B cell (primary cell): ENCODE data around the gene ST8SIA1. TPM values are rescaled to one million over a fixed set of nuclear protein-coding genes. Genes with fewer than 3 reads are reported as not detected.

ENCODE experiments used
- ATAC-seq: fragments of 200-7000 bp; cut with Tn5 transposase; one replicate; pipeline ENCODE4 v1.10.0; 2021; ENCODE audit warnings: low read depth, mild to moderate bottlenecking, moderate number of reproducible peaks, moderate library complexity
- CTCF ChIA-PET: fragments of 350-600 bp; sonication (Branson Sonifier 250); formaldehyde crosslinking; loops from one replicate; lab custom pipeline; 2021; ENCODE audit warnings: antibody characterized with exemption, inconsistent platforms; lab: Charles Lee
- POLR2A ChIA-PET: fragments of 350-600 bp; sonication (Branson Sonifier 250); formaldehyde crosslinking; loops from one replicate; lab custom pipeline; 2021; ENCODE audit warnings: antibody characterized with exemption; lab: Charles Lee
- DNase-seq: peaks from one replicate; pipeline ENCODE4 v3.0.0; 2013
- H2AFZ ChIP-seq: 2 replicates; pipeline ENCODE4 v1.6.1; 2012; ENCODE audit warnings: mild to moderate bottlenecking, low read depth, low read length; ENCODE audit not compliant: insufficient read depth, poor library complexity, severe bottlenecking
- H3K27ac ChIP-seq, 2 donors: 1 replicate in 1 of 2; 2 replicates in 1 of 2; pipeline ENCODE4 v1.5.1; 2012 to 2013; ENCODE audit warnings: low read length in 2 of 2, mild to moderate bottlenecking in 2 of 2, moderate library complexity in 1 of 2
- H3K27me3 ChIP-seq, 4 experiments: fragments of 200-600 bp in 1 of 4; sonication (generic) in 1 of 4; replicated peaks in 1 of 4; 1 replicate in 2 of 4; 2 replicates in 2 of 4; pipeline versions ENCODE4 v1.6.1 to v1.7.0; 2013 to 2016; ENCODE audit warnings: low read length in 3 of 4, mild to moderate bottlenecking in 2 of 4, mixed read lengths in 1 of 4, moderate library complexity in 1 of 4; ENCODE audit not compliant: insufficient read depth in 4 of 4, control insufficient read depth in 3 of 4; ENCODE audit errors: control extremely low read depth in 1 of 4
- H3K36me3 ChIP-seq, 2 experiments: replicated peaks in 1 of 2; 1 replicate in 1 of 2; 2 replicates in 1 of 2; pipeline versions ENCODE4 v1.6.1 to v1.7.1; 2013; ENCODE audit warnings: low read length in 1 of 2; ENCODE audit not compliant: insufficient read depth in 2 of 2, control insufficient read depth in 1 of 2; ENCODE audit errors: control extremely low read depth in 1 of 2, extremely low read depth in 1 of 2
- H3K4me1 ChIP-seq, 2 donors: fragments of 200-600 bp in 1 of 2; sonication (generic) in 1 of 2; 1 replicate in 1 of 2; 2 replicates in 1 of 2; pipeline versions ENCODE4 v1.5.1 to v1.6.1; 2013 to 2017; ENCODE audit warnings: low read length in 2 of 2; ENCODE audit not compliant: control insufficient read depth in 2 of 2, insufficient read depth in 2 of 2
- H3K4me2 ChIP-seq: replicated peaks from 2 replicates; pipeline ENCODE3; 2012; ENCODE audit warnings: mild to moderate bottlenecking, low read depth, low read length; ENCODE audit not compliant: poor library complexity, severe bottlenecking
- H3K4me3 ChIP-seq, 5 experiments: fragments of 200-600 bp in 1 of 5; sonication (generic) in 1 of 5; 1 replicate in 3 of 5; 2 replicates in 2 of 5; pipeline versions ENCODE4 v1.5.1 to v1.7.0; 2011 to 2016; ENCODE audit warnings: low read length in 4 of 5, mild to moderate bottlenecking in 4 of 5, low read depth in 2 of 5, control low read depth in 1 of 5, moderate library complexity in 1 of 5; ENCODE audit not compliant: insufficient read depth in 1 of 5; ENCODE audit errors: control extremely low read depth in 1 of 5, extremely low read depth in 1 of 5
- H3K79me2 ChIP-seq: fragments of 200-600 bp; sonication (generic); one replicate; pipeline ENCODE4 v1.6.0; 2016; ENCODE audit warnings: low read length; ENCODE audit not compliant: control insufficient read depth, insufficient read depth
- H3K9ac ChIP-seq: fragments of 200-600 bp; sonication (generic); 2 replicates; pipeline ENCODE4 v1.6.1; 2017; ENCODE audit warnings: mild to moderate bottlenecking, low read length, moderate library complexity
- H3K9me3 ChIP-seq, 3 donors: one replicate each; pipeline versions ENCODE4 v1.6.1 to v1.7.1; 2013; ENCODE audit warnings: low read length in 2 of 3; ENCODE audit not compliant: control insufficient read depth in 2 of 3, insufficient read depth in 1 of 3; ENCODE audit errors: control extremely low read depth in 1 of 3
- H4K20me1 ChIP-seq: 2 replicates; pipeline ENCODE4 v1.6.0; 2012; ENCODE audit warnings: mild to moderate bottlenecking, low read length; ENCODE audit not compliant: insufficient read depth, control insufficient read depth, poor library complexity, severe bottlenecking
- H3K27ac Mint-ChIP-seq: one replicate; pipeline ENCODE4 v1.8.0; 2021; ENCODE audit warnings: mixed read lengths
- H3K27me3 Mint-ChIP-seq: one replicate; pipeline ENCODE4 v1.8.0; 2021; ENCODE audit warnings: mixed read lengths
- H3K4me1 Mint-ChIP-seq: one replicate; pipeline ENCODE4 v1.8.0; 2021; ENCODE audit warnings: mixed read lengths
- H3K4me3 Mint-ChIP-seq: one replicate; pipeline ENCODE4 v1.8.0; 2021; ENCODE audit warnings: mixed read lengths
- H3K9me3 Mint-ChIP-seq: one replicate; pipeline ENCODE4 v1.8.0; 2022; ENCODE audit warnings: mixed read lengths; ENCODE audit not compliant: insufficient read depth
- CTCF ChIP-seq: fragments of 200-600 bp; IDR thresholded peaks from one replicate; pipeline ENCODE4 v1.8.0; 2022; ENCODE audit warnings: antibody characterized with exemption, mild to moderate bottlenecking
- EZH2 ChIP-seq: IDR thresholded peaks from 2 replicates; pipeline ENCODE4 v1.6.1; 2012; ENCODE audit warnings: borderline replicate concordance, low read depth, mild to moderate bottlenecking, moderate library complexity, low read length; ENCODE audit not compliant: insufficient read depth, poor library complexity, severe bottlenecking
- WGBS: methylation state at CpG from one replicate; pipeline ENCODE4 v1.1.5; 2013; ENCODE audit warnings: missing lambda C conversion rate; ENCODE audit not compliant: insufficient coverage; 5-methylcytosine and 5-hydroxymethylcytosine counted together
- intact Hi-C: fragments of 100-400 bp; cut with micrococcal nuclease; formaldehyde crosslinking; loops from one replicate; pipeline ENCODE4 v1.10.0; 2022
- polyA plus RNA-seq: library from polyadenylated mRNA; depleted of rRNA; stranded (reverse); fragments of >200 nt; gene quantifications from 2 replicates; pipeline ENCODE4 v1.2.3, GENCODE V29; 2012
- total RNA-seq, 2 donors: library from RNA; stranded (reverse); fragments of 120-200 nt in 1 of 2; gene quantifications; 1 replicate in 1 of 2; 2 replicates in 1 of 2; pipeline versions ENCODE4 v1.2.3 to v1.2.4, GENCODE V29; 2013 to 2022

The ST8SIA1 gene
- total and polyA plus RNA-seq, 2 donors (not counting 1 experiment from before 2014, with no cell fraction given): 0.02 to 0.04 TPM

GRCh38 chr12:22255097-22255496 is 79.4 kb downstream of the ST8SIA1 start:
- Mint-ChIP-seq H3K27ac (no peak overlapping the region), H3K27me3 (peaks cover 4% of the 10 kb centered on the region), H3K4me1 (no peaks in the 10 kb centered on the region), H3K4me3 (no peak overlapping the region), H3K9me3 (no peaks in the 10 kb centered on the region)
- WGBS: 95% methylated on average over 4 of the region's 11 CpGs
- intact Hi-C loops: no loop called here
- TF ChIP-seq CTCF: no peak
- TF ChIP-seq EZH2: no peak
- no peak for ATAC-seq
- Histone ChIP-seq H3K27ac (no peak overlapping the region), H3K27me3 (peaks cover 0 to 3% (median 1%) of the 10 kb centered on the region in 4 experiments), H3K4me1 (no peaks in the 10 kb centered on the region), H3K4me2 (no peak overlapping the region), H3K36me3 (no peaks in the 10 kb centered on the region), H3K4me3 (no peak overlapping the region), H3K9me3 (no peaks in the 10 kb centered on the region), H3K79me2 (no peaks in the 10 kb centered on the region), H4K20me1 (no peaks in the 10 kb centered on the region), H3K9ac (no peak overlapping the region), H2AFZ (no peak overlapping the region)
- POLR2A ChIA-PET: no interaction called here
- DNase-seq: no peak
- CTCF ChIA-PET: no interaction called here

GRCh38 chr12:22254478-22254877 is 80.0 kb downstream of the ST8SIA1 start:
- no peaks in the 10 kb centered on the region for H4K20me1 ChIP-seq
- Mint-ChIP-seq H3K4me1 (no peaks in the 10 kb centered on the region), H3K27me3 (peaks cover 4% of the 10 kb centered on the region), H3K9me3 (no peaks in the 10 kb centered on the region), H3K27ac (no peak overlapping the region), H3K4me3 (no peak overlapping the region)
- TF ChIP-seq CTCF: no peak
- TF ChIP-seq EZH2: no peak
- H3K9ac ChIP-seq: no peak overlapping the region
- no peaks in the 10 kb centered on the region for H3K79me2 ChIP-seq
- H3K4me2 ChIP-seq: no peak overlapping the region
- 78% methylated on average over 2 of the region's 7 CpGs for WGBS
- no peak overlapping the region for H2AFZ ChIP-seq
- DNase-seq: no peak
- H3K9me3 ChIP-seq: no peaks in the 10 kb centered on the region
- no peak overlapping the region for H3K4me3 ChIP-seq
- H3K27ac ChIP-seq: no peak overlapping the region
- CTCF ChIA-PET: no interaction called here
- no peak for ATAC-seq
- H3K27me3 ChIP-seq: peaks cover 0 to 3% (median 1%) of the 10 kb centered on the region in 4 experiments
- H3K4me1 ChIP-seq: no peaks in the 10 kb centered on the region
- POLR2A ChIA-PET: no interaction called here
- intact Hi-C loops: no loop called here
- H3K36me3 ChIP-seq: no peaks in the 10 kb centered on the region
